CD14-positive monocyte (primary cell): ENCODE results near the gene NAXE. TPM values are rescaled to one million over a fixed set of nuclear protein-coding genes. Genes with fewer than 3 reads are reported as not detected.

Source experiments
- DNase-seq, 3 donors: peaks; one replicate each; pipeline ENCODE4 v3.0.0-alpha.2; 2011 to 2022
- H2AFZ ChIP-seq: 2 replicates; pipeline ENCODE4 v1.6.0; 2012; ENCODE audit warnings: mild to moderate bottlenecking, low read depth, low read length, inconsistent platforms; ENCODE audit not compliant: insufficient read depth, poor library complexity, severe bottlenecking
- H3K27ac ChIP-seq, 2 donors: 1 replicate in 1 of 2; 2 replicates in 1 of 2; pipeline ENCODE4 v1.5.1; 2012 to 2013; ENCODE audit warnings: low read length in 2 of 2, control low read depth in 1 of 2, inconsistent platforms in 1 of 2, low read depth in 1 of 2, mild to moderate bottlenecking in 1 of 2
- H3K27me3 ChIP-seq, 2 donors: one replicate each; pipeline versions ENCODE4 v1.6.0 to v1.6.1; 2011 to 2013; ENCODE audit warnings: low read length in 2 of 2; ENCODE audit not compliant: control insufficient read depth in 2 of 2, insufficient read depth in 2 of 2
- H3K36me3 ChIP-seq, 2 donors: replicated peaks in 1 of 2; 1 replicate in 1 of 2; 2 replicates in 1 of 2; pipeline versions ENCODE4 v1.5.1 to v1.6.1; 2012 to 2013; ENCODE audit warnings: low read length in 2 of 2, control low read depth in 1 of 2, inconsistent platforms in 1 of 2, mild to moderate bottlenecking in 1 of 2; ENCODE audit not compliant: insufficient read depth in 2 of 2, control insufficient read depth in 1 of 2
- H3K4me1 ChIP-seq, 2 donors: 1 replicate in 1 of 2; 2 replicates in 1 of 2; pipeline versions ENCODE4 v1.5.1 to v1.6.1; 2012 to 2013; ENCODE audit warnings: low read length in 2 of 2, control low read depth in 1 of 2, inconsistent platforms in 1 of 2, mild to moderate bottlenecking in 1 of 2, moderate library complexity in 1 of 2; ENCODE audit not compliant: insufficient read depth in 2 of 2, control insufficient read depth in 1 of 2
- H3K4me2 ChIP-seq: replicated peaks from 2 replicates; pipeline ENCODE3; 2012; ENCODE audit warnings: low read length, moderate library complexity, mild to moderate bottlenecking; ENCODE audit not compliant: poor library complexity, severe bottlenecking; ENCODE audit errors: extremely low read depth
- H3K4me3 ChIP-seq, 3 experiments: fragments of 200-600 bp in 1 of 3; sonication (generic) in 1 of 3; replicated peaks in 1 of 3; 1 replicate in 2 of 3; 2 replicates in 1 of 3; pipeline ENCODE4 v1.5.1; 2011 to 2013; ENCODE audit warnings: low read length in 3 of 3, mild to moderate bottlenecking in 3 of 3, control low read depth in 2 of 3, low read depth in 2 of 3, inconsistent platforms in 1 of 3, moderate library complexity in 1 of 3
- H3K79me2 ChIP-seq: 2 replicates; pipeline ENCODE4 v1.6.0; 2012; ENCODE audit warnings: mild to moderate bottlenecking, control low read depth, inconsistent platforms, low read length, moderate library complexity; ENCODE audit not compliant: insufficient read depth
- H3K9ac ChIP-seq: 2 replicates; pipeline ENCODE4 v1.6.0; 2017; ENCODE audit warnings: low read length, mild to moderate bottlenecking; ENCODE audit not compliant: insufficient read depth, poor library complexity, severe bottlenecking
- H3K9me3 ChIP-seq, 2 donors: replicated peaks in 1 of 2; 1 replicate in 1 of 2; 2 replicates in 1 of 2; pipeline versions ENCODE4 v1.5.1 to v1.6.1; 2012 to 2013; ENCODE audit warnings: low read length in 2 of 2, control low read depth in 1 of 2; ENCODE audit not compliant: control insufficient read depth in 1 of 2, insufficient read depth in 1 of 2
- H4K20me1 ChIP-seq: 2 replicates; pipeline ENCODE4 v1.6.0; 2012; ENCODE audit warnings: mild to moderate bottlenecking, low read length, control low read depth, moderate library complexity; ENCODE audit not compliant: insufficient read depth
- H3K27ac Mint-ChIP-seq, 7 donors: one replicate each; pipeline ENCODE4 v1.8.0; 2020; ENCODE audit warnings: mild to moderate bottlenecking in 7 of 7, mixed read lengths in 7 of 7, moderate library complexity in 6 of 7, inconsistent platforms in 2 of 7
- H3K27me3 Mint-ChIP-seq, 3 donors: one replicate each; pipeline ENCODE4 v1.8.0; 2021 to 2022; ENCODE audit warnings: low read depth in 3 of 3, mild to moderate bottlenecking in 3 of 3, mixed read lengths in 3 of 3, moderate library complexity in 3 of 3, inconsistent platforms in 1 of 3
- H3K36me3 Mint-ChIP-seq, 2 donors: one replicate each; pipeline ENCODE4 v1.8.0; 2020; ENCODE audit warnings: mixed read lengths in 2 of 2, inconsistent platforms in 1 of 2, mild to moderate bottlenecking in 1 of 2
- H3K4me1 Mint-ChIP-seq: one replicate; pipeline ENCODE4 v1.8.0; 2020; ENCODE audit warnings: mild to moderate bottlenecking, mixed read lengths
- H3K4me3 Mint-ChIP-seq, 2 donors: one replicate each; pipeline ENCODE4 v1.8.0; 2020; ENCODE audit warnings: mild to moderate bottlenecking in 2 of 2, mixed read lengths in 2 of 2, moderate library complexity in 1 of 2
- H3K9me3 Mint-ChIP-seq, 7 donors: one replicate each; pipeline ENCODE4 v1.8.0; 2020 to 2022; ENCODE audit warnings: mixed read lengths in 7 of 7, mild to moderate bottlenecking in 6 of 7, moderate library complexity in 6 of 7, inconsistent platforms in 2 of 7
- WGBS: methylation state at CpG from one replicate; pipeline ENCODE4 v1.1.5; 2013; ENCODE audit warnings: missing lambda C conversion rate; ENCODE audit not compliant: insufficient coverage; 5-methylcytosine and 5-hydroxymethylcytosine counted together
- intact Hi-C, 2 donors: fragments of 100-400 bp; cut with micrococcal nuclease; formaldehyde crosslinking; loops; one replicate each; pipeline versions ENCODE4 v1.15.0 to v1.15.1; 2023
- polyA plus RNA-seq, 3 donors: library from polyadenylated mRNA; depleted of rRNA in 1 of 3; unstranded in 2 of 3; stranded (reverse) in 1 of 3; fragments of 300-500 nt in 2 of 3; fragments of >200 nt in 1 of 3; fragmentation: Illumina TruSeq in 2 of 3; gene quantifications; 1 replicate in 2 of 3; 2 replicates in 1 of 3; pipeline ENCODE4 v1.2.3, GENCODE V29; 2012 to 2021
- TF ChIP-seq, protein P1 (sequence below): fragments of 200-600 bp; IDR thresholded peaks from one replicate; pipeline ENCODE4 v1.8.0; 2022; ENCODE audit warnings: antibody characterized with exemption, mild to moderate bottlenecking

Gene NAXE
- polyA plus RNA-seq, 3 donors = 23.7 to 81.7 (median 54.9) TPM

DNA sequence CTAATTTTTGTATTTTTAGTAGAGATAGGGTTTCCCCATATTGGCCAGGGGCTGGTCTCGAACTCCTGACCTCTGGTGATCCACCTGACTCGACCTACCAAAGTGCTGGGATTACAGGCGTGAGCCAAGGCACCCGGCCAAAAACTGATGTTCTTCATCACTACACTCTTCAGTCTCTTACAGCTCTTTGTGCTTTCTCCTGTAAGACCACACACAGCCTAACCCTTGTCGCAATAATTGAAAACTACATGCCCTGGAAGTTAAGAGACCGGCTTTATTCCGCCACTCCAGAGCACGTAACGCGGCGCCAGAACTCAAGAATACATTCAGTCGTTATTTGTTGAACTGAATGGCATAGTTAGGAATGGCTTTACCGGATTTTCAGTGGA, 9.2 kb downstream of the NAXE start:
- Mint-ChIP-seq H3K27ac (peak overlapping the region in 5 of 7 donors; percentile 89 to 97 (median 94)), H3K36me3 (peaks cover 29 to 31% of the 10 kb centered on the region in 2 donors), H3K9me3 (no peaks in the 10 kb centered on the region), H3K4me1 (peaks cover 26% of the 10 kb centered on the region), H3K4me3 (peak overlapping the region; percentile 98 to 100), H3K27me3 (peaks cover 0 to 2% (median 0%) of the 10 kb centered on the region in 3 donors)
- Histone ChIP-seq H3K27ac (peak overlapping the region in 1 of 2 donors; percentile 68), H3K36me3 (peaks cover 21 to 33% of the 10 kb centered on the region in 2 donors), H3K9ac (peak overlapping the region; percentile 54), H3K4me1 (peaks cover 23 to 26% of the 10 kb centered on the region in 2 donors), H2AFZ (peak overlapping the region; percentile 90), H3K79me2 (peaks cover 22% of the 10 kb centered on the region), H3K4me3 (peak overlapping the region; percentile 85 to 90 (median 85)), H3K4me2 (peak overlapping the region; percentile 97), H3K27me3 (no peaks in the 10 kb centered on the region), H4K20me1 (no peaks in the 10 kb centered on the region), H3K9me3 (no peaks in the 10 kb centered on the region)
- TF ChIP-seq, protein P1, sequence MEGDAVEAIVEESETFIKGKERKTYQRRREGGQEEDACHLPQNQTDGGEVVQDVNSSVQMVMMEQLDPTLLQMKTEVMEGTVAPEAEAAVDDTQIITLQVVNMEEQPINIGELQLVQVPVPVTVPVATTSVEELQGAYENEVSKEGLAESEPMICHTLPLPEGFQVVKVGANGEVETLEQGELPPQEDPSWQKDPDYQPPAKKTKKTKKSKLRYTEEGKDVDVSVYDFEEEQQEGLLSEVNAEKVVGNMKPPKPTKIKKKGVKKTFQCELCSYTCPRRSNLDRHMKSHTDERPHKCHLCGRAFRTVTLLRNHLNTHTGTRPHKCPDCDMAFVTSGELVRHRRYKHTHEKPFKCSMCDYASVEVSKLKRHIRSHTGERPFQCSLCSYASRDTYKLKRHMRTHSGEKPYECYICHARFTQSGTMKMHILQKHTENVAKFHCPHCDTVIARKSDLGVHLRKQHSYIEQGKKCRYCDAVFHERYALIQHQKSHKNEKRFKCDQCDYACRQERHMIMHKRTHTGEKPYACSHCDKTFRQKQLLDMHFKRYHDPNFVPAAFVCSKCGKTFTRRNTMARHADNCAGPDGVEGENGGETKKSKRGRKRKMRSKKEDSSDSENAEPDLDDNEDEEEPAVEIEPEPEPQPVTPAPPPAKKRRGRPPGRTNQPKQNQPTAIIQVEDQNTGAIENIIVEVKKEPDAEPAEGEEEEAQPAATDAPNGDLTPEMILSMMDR = no peak
- WGBS = 5% methylated on average over 10 of the region's 13 CpGs
- DNase-seq = no peak
- intact Hi-C loops = loop anchor here (10.0 kb wide), 2 partner anchors 146 to 216 kb away; no protein-coding TSS in a partner anchor

DNA sequence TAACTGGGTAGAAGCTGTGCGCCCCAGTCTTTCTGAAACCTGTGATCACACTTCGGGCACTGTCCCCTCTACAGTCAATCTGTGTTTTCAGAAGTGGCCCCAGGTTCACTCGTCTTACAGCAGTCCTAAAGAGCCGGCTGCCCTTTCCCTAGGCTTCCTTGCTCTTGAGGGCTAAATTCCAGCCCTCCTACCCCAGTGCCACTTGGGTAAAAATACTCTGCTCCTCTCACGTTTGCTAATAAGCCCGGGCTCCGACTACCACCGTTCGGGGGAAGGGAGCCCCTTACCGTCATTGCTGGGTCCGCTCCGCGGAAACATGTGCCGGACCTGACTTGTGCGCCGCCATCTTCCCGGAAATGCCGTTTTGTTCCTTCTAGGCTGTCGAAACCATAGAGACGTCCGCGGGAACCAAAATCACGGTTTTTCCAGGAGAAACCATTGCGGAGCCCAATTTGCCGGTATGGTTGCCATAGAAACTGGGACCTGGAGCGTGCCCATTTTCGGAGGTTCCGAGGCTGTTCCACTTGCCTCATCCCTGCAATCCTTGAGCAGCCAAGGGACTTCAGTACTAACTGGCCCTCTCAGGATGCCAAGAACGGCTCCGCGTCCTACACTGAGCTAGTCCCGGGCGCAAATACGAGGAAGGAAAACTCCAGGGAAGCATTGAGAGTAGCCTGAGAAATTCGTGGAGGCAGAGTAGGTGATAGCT, 9.7 kb downstream of the NAXE start, which contains the start of gene GPATCH4:
GPATCH4 (minus strand) TSS at position 358 of the 709 bp plus-strand sequence.
- Mint-ChIP-seq H3K27me3 (peaks cover 0 to 2% (median 2%) of the 10 kb centered on the region in 3 donors), H3K36me3 (peaks cover 24 to 25% of the 10 kb centered on the region in 2 donors), H3K4me1 (peaks cover 26% of the 10 kb centered on the region), H3K9me3 (no peaks in the 10 kb centered on the region), H3K27ac (peak within 1 kb of the TSS; percentile 72 to 97 (median 91)), H3K4me3 (peak within 1 kb of the TSS; percentile 98 to 100)
- peaks cover 17 to 27% of the 10 kb centered on the region in 2 donors for H3K36me3 ChIP-seq
- peak within 1 kb of the TSS; percentile 54 for H3K9ac ChIP-seq
- peak within 1 kb of the TSS; percentile 85 to 90 (median 85) for H3K4me3 ChIP-seq
- no peaks in the 10 kb centered on the region for H4K20me1 ChIP-seq
- peak within 1 kb of the TSS; percentile 2 to 68 for H3K27ac ChIP-seq
- intact Hi-C loops = loop anchor here (10.0 kb wide), 2 partner anchors 146 to 216 kb away; no protein-coding TSS in a partner anchor
- no peaks in the 10 kb centered on the region for H3K27me3 ChIP-seq
- 0% methylated on average over 28 of the region's 35 CpGs for WGBS
- DNase-seq = peak; percentile 63 to 81 (median 70)
- TF ChIP-seq, protein P1 = no peak
- peak within 1 kb of the TSS; percentile 97 for H3K4me2 ChIP-seq
- peaks cover 22% of the 10 kb centered on the region for H3K79me2 ChIP-seq
- no peaks in the 10 kb centered on the region for H3K9me3 ChIP-seq
- peaks cover 23 to 26% of the 10 kb centered on the region in 2 donors for H3K4me1 ChIP-seq
- peak within 1 kb of the TSS; percentile 90 for H2AFZ ChIP-seq
